ENCODE measurements around the gene FAM98A. TPM values are rescaled to one million over a fixed set of nuclear protein-coding genes. Genes with fewer than 3 reads are reported as not detected.

The FAM98A gene
- total and polyA plus RNA-seq, 4 donors, result 6.8 to 58.1 (median 33.7) TPM

- WGBS, result 67% methylated on average over 4 of the region's 4 CpGs
- no peaks in the 10 kb centered on the region for H3K4me1 ChIP-seq (ENCODE audit: control insufficient read depth in 4 of 4, insufficient read depth in 4 of 4, low read length in 3 of 4)
- H3K27me3 ChIP-seq (ENCODE audit: control insufficient read depth in 4 of 4, insufficient read depth in 4 of 4, low read length in 3 of 4), result no peaks in the 10 kb centered on the region
- H3K9me3 ChIP-seq (ENCODE audit: control insufficient read depth in 4 of 4, low read length in 3 of 4), result no peaks in the 10 kb centered on the region
- TF ChIP-seq FOXA1 (IDR thresholded peaks at IDR 0.05) (no peak), NR2F2 (IDR thresholded peaks at IDR 0.05) (no peak), SP1 (IDR thresholded peaks at IDR 0.05) (no peak), TAF1 (conservative IDR thresholded peaks at IDR 0.05) (no peak), RAD21 (IDR thresholded peaks at IDR 0.05) (no peak), JUND (IDR thresholded peaks at IDR 0.05) (no peak), YY1 (IDR thresholded peaks at IDR 0.05) (no peak)
- no peak overlapping the region for H3K4me3 ChIP-seq (ENCODE audit: low read depth in 1 of 3, low read length in 3 of 3)
- no peak overlapping the region for H3K9ac ChIP-seq (ENCODE audit: low read depth in 1 of 2, low read length in 2 of 2)
- no peak overlapping the region for H3K27ac ChIP-seq (ENCODE audit: low read depth in 1 of 2, low read length in 2 of 2)
- H3K36me3 ChIP-seq (ENCODE audit: control insufficient read depth in 4 of 4, insufficient read depth in 3 of 4, low read depth in 1 of 4, low read length in 3 of 4), result no peaks in the 10 kb centered on the region
- no peak for DNase-seq (ENCODE audit: low spot score)
Observed at GRCh38 chr2:33607251-33607721, 8.2 kb upstream of the FAM98A start.

GRCh38 chr2:33606622-33607021, 7.5 kb upstream of the FAM98A start:
- Histone ChIP-seq H3K36me3 (ENCODE audit: control insufficient read depth in 4 of 4, insufficient read depth in 3 of 4, low read depth in 1 of 4, low read length in 3 of 4) (no peaks in the 10 kb centered on the region), H3K4me1 (ENCODE audit: control insufficient read depth in 4 of 4, insufficient read depth in 4 of 4, low read length in 3 of 4) (no peaks in the 10 kb centered on the region), H3K4me3 (ENCODE audit: low read depth in 1 of 3, low read length in 3 of 3) (no peak overlapping the region), H3K27ac (ENCODE audit: low read depth in 1 of 2, low read length in 2 of 2) (no peak overlapping the region), H3K27me3 (ENCODE audit: control insufficient read depth in 4 of 4, insufficient read depth in 4 of 4, low read length in 3 of 4) (no peaks in the 10 kb centered on the region), H3K9ac (ENCODE audit: low read depth in 1 of 2, low read length in 2 of 2) (no peak overlapping the region), H3K9me3 (ENCODE audit: control insufficient read depth in 4 of 4, low read length in 3 of 4) (no peaks in the 10 kb centered on the region)
- no peak for DNase-seq (ENCODE audit: low spot score)
- TF ChIP-seq ATF3 (IDR thresholded peaks at IDR 0.05) (no peak), EGR1 (IDR thresholded peaks at IDR 0.05; ENCODE audit: low read depth in 2 of 2) (no peak), FOXA2 (IDR thresholded peaks at IDR 0.05) (no peak), NR2F2 (IDR thresholded peaks at IDR 0.05) (no peak), CTCF (IDR thresholded peaks at IDR 0.05; ENCODE audit: low read depth, low read length, missing input control) (no peak), SP1 (IDR thresholded peaks at IDR 0.05) (no peak), RAD21 (IDR thresholded peaks at IDR 0.05) (no peak), ZBTB33 (IDR thresholded peaks at IDR 0.05) (no peak), REST (IDR thresholded peaks at IDR 0.05) (no peak), HNF4G (IDR thresholded peaks at IDR 0.05) (no peak), HNF4A (conservative IDR thresholded peaks at IDR 0.05) (no peak), YY1 (IDR thresholded peaks at IDR 0.05) (no peak), GABPA (IDR thresholded peaks at IDR 0.05 in 1 of 2, conservative IDR thresholded peaks at IDR 0.05 in 1 of 2) (no peak), MAX (IDR thresholded peaks at IDR 0.05) (no peak)
- 96% methylated on average over 7 of the region's 7 CpGs for WGBS

Measured in liver (tissue), 9 donors.